IMR-90 (cell line): Measurements from ENCODE around the gene GTF3C4.

ENCODE experiments used
- BHLHE40 ChIP-seq: fragments of 150-350 bp; IDR thresholded peaks from 2 replicates; pipeline ENCODE4 v1.6.1; 2016; ENCODE audit warnings: mild to moderate bottlenecking, low read depth, low read length
- POLR2A ChIP-seq: IDR thresholded peaks from 2 replicates; pipeline ENCODE4 v1.6.1; 2012; ENCODE audit warnings: mild to moderate bottlenecking, low read depth, low read length
- RAD21 ChIP-seq: IDR thresholded peaks from 2 replicates; pipeline ENCODE4 v1.6.1; 2012; ENCODE audit warnings: low read length, improper control_type of control experiment
- RFX5 ChIP-seq: IDR thresholded peaks from 2 replicates; pipeline ENCODE4 v1.8.0; 2012; ENCODE audit warnings: low read depth, mild to moderate bottlenecking, low read length, moderate library complexity
- USF2 ChIP-seq: fragments of 150-350 bp; IDR thresholded peaks from 2 replicates; pipeline ENCODE4 v1.6.1; 2017; ENCODE audit warnings: mild to moderate bottlenecking, antibody characterized with exemption, low read length, low read depth
- TF ChIP-seq, protein P1 (sequence below): conservative IDR thresholded peaks from 2 replicates; pipeline ENCODE4 v1.5.1; 2012; ENCODE audit warnings: mild to moderate bottlenecking, low read depth, low read length, improper control_type of control experiment

GRCh38 chr9:132630811-132631210 is 39.5 kb upstream of the GTF3C4 start:
- TF ChIP-seq BHLHE40: no peak
- TF ChIP-seq, protein P1, sequence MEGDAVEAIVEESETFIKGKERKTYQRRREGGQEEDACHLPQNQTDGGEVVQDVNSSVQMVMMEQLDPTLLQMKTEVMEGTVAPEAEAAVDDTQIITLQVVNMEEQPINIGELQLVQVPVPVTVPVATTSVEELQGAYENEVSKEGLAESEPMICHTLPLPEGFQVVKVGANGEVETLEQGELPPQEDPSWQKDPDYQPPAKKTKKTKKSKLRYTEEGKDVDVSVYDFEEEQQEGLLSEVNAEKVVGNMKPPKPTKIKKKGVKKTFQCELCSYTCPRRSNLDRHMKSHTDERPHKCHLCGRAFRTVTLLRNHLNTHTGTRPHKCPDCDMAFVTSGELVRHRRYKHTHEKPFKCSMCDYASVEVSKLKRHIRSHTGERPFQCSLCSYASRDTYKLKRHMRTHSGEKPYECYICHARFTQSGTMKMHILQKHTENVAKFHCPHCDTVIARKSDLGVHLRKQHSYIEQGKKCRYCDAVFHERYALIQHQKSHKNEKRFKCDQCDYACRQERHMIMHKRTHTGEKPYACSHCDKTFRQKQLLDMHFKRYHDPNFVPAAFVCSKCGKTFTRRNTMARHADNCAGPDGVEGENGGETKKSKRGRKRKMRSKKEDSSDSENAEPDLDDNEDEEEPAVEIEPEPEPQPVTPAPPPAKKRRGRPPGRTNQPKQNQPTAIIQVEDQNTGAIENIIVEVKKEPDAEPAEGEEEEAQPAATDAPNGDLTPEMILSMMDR: no peak
- no peak for TF ChIP-seq USF2
- no peak for TF ChIP-seq RFX5
- no peak for TF ChIP-seq POLR2A
- TF ChIP-seq RAD21: no peak
